Mucosa of gallbladder (tissue), 1 donor: Measurements from ENCODE around the gene TRERF1. TPM values are rescaled to one million over a fixed set of nuclear protein-coding genes. Genes with fewer than 3 reads are reported as not detected.

Experiments used
- DNase-seq: peaks from one replicate; pipeline ENCODE4 v3.0.0-alpha.2; 2020; ENCODE audit warnings: low spot score
- total RNA-seq: library from RNA; stranded (reverse); gene quantifications from one replicate; pipeline ENCODE4 v1.2.1, GENCODE V29; 2021
- donor health status: DM: no; HTN: no; CAD: no.

Gene TRERF1
- total RNA-seq, 1 donor from 2014 or later = 7.7 TPM

GRCh38 chr6:42254505-42254904, 197.2 kb downstream of the TRERF1 start:
- DNase-seq = no peak

- peak; percentile 71 for DNase-seq
Observed at GRCh38 chr6:42251911-42252637, 199.7 kb downstream of the TRERF1 start.

GRCh38 chr6:42251500-42251899, 200.2 kb downstream of the TRERF1 start:
- DNase-seq = no peak

GRCh38 chr6:42250274-42250931, 201.3 kb downstream of the TRERF1 start:
- DNase-seq = no peak

GRCh38 chr6:42249279-42249678, 202.4 kb downstream of the TRERF1 start:
- DNase-seq = no peak

- DNase-seq = no peak
Observed at GRCh38 chr6:42243046-42243445, 208.7 kb downstream of the TRERF1 start.

- DNase-seq = no peak
Observed at GRCh38 chr6:42241915-42242314, 209.8 kb downstream of the TRERF1 start.

- DNase-seq = no peak
Observed at GRCh38 chr6:42239736-42240375, 211.9 kb downstream of the TRERF1 start.

GRCh38 chr6:42239333-42239732, 212.4 kb downstream of the TRERF1 start:
- DNase-seq = no peak

- DNase-seq = no peak
Observed at GRCh38 chr6:42237857-42238256, 213.9 kb downstream of the TRERF1 start.

- no peak for DNase-seq
Observed at GRCh38 chr6:42236682-42237473, 214.8 kb downstream of the TRERF1 start.

GRCh38 chr6:42236030-42236429, 215.7 kb downstream of the TRERF1 start:
- DNase-seq = no peak

- no peak for DNase-seq
Observed at GRCh38 chr6:42232035-42232434, 219.7 kb downstream of the TRERF1 start.

GRCh38 chr6:42230345-42231321, 221.1 kb downstream of the TRERF1 start:
- DNase-seq = no peak

GRCh38 chr6:42229506-42230119, 222.1 kb downstream of the TRERF1 start:
- DNase-seq = no peak

GRCh38 chr6:42228305-42228704, 223.4 kb downstream of the TRERF1 start:
- no peak for DNase-seq

GRCh38 chr6:42227173-42227850, 224.4 kb downstream of the TRERF1 start:
- no peak for DNase-seq

GRCh38 chr6:42226645-42227143, 225.0 kb downstream of the TRERF1 start:
- DNase-seq = no peak

- no peak for DNase-seq
Observed at GRCh38 chr6:42226161-42226611, 225.5 kb downstream of the TRERF1 start.

- no peak for DNase-seq
Observed at GRCh38 chr6:42225419-42225818, 226.3 kb downstream of the TRERF1 start.
